Measurements from ENCODE around the gene HDAC4.

HDAC4 gene

GRCh38 chr2:239386001-239386670, 14.7 kb downstream of the HDAC4 start:
- FAIRE-seq, result no peak
- no peak for DNase-seq (ENCODE audit: insufficient read length, low spot score)

- FAIRE-seq (no peak), DNase-seq (ENCODE audit: insufficient read length, low spot score) (no peak)
These were observed 15.5 kb downstream of the HDAC4 start for GRCh38 chr2:239385096-239386000.

GRCh38 chr2:239383759-239384156, 17.1 kb downstream of the HDAC4 start:
- DNase-seq (ENCODE audit: insufficient read length, low spot score) (no peak), FAIRE-seq (no peak)

- FAIRE-seq, result no peak
- DNase-seq (ENCODE audit: insufficient read length, low spot score), result no peak
These were observed 17.6 kb downstream of the HDAC4 start for GRCh38 chr2:239383036-239383758.

GRCh38 chr2:239382384-239382880, 18.4 kb downstream of the HDAC4 start:
- no peak for DNase-seq (ENCODE audit: insufficient read length, low spot score)
- no peak for FAIRE-seq

GRCh38 chr2:239381709-239382134, 19.1 kb downstream of the HDAC4 start:
- FAIRE-seq (peak; percentile 92), DNase-seq (ENCODE audit: insufficient read length, low spot score) (peak; percentile 75)

- peak; percentile 88 for FAIRE-seq
- DNase-seq (ENCODE audit: insufficient read length, low spot score), result no peak
These were observed 19.8 kb downstream of the HDAC4 start for GRCh38 chr2:239380831-239381708.

GRCh38 chr2:239379641-239380170, 21.1 kb downstream of the HDAC4 start:
- DNase-seq (ENCODE audit: insufficient read length, low spot score), result no peak
- no peak for FAIRE-seq

GRCh38 chr2:239378918-239379640, 21.7 kb downstream of the HDAC4 start:
- no peak for FAIRE-seq
- DNase-seq (ENCODE audit: insufficient read length, low spot score), result no peak

- no peak for DNase-seq (ENCODE audit: insufficient read length, low spot score)
- FAIRE-seq, result no peak
These were observed 22.6 kb downstream of the HDAC4 start for GRCh38 chr2:239378021-239378917.

- no peak for DNase-seq (ENCODE audit: insufficient read length, low spot score)
- no peak for FAIRE-seq
These were observed 23.2 kb downstream of the HDAC4 start for GRCh38 chr2:239377591-239377990.

- DNase-seq (ENCODE audit: insufficient read length, low spot score), result no peak
- FAIRE-seq, result no peak
These were observed 23.8 kb downstream of the HDAC4 start for GRCh38 chr2:239376942-239377531.

- no peak for DNase-seq (ENCODE audit: insufficient read length, low spot score)
- no peak for FAIRE-seq
These were observed 24.5 kb downstream of the HDAC4 start for GRCh38 chr2:239376351-239376750.

- FAIRE-seq, result no peak
These were observed 25.4 kb downstream of the HDAC4 start for GRCh38 chr2:239375278-239376061.

GRCh38 chr2:239374896-239375277, 25.9 kb downstream of the HDAC4 start:
- no peak for DNase-seq (ENCODE audit: insufficient read length, low spot score)
- FAIRE-seq, result no peak

More at GRCh38 chr2:239375278-239376061, 25.4 kb downstream of the HDAC4 start:
- no peak for DNase-seq (ENCODE audit: insufficient read length, low spot score)

GRCh38 chr2:239372835-239373234, 28.0 kb downstream of the HDAC4 start:
- no peak for DNase-seq (ENCODE audit: insufficient read length, low spot score)

More at GRCh38 chr2:239372835-239373234, 28.0 kb downstream of the HDAC4 start:
- FAIRE-seq, result no peak

All from GM19239 (cell line).